ENCODE measurements around the gene C6orf118. TPM values are rescaled to one million over a fixed set of nuclear protein-coding genes. Genes with fewer than 3 reads are reported as not detected.

The C6orf118 gene
- total and polyA plus RNA-seq, 10 of the 15 experiments (the other 5 are each of a cell fraction or from before 2014, with no cell fraction given): not detected

DNA sequence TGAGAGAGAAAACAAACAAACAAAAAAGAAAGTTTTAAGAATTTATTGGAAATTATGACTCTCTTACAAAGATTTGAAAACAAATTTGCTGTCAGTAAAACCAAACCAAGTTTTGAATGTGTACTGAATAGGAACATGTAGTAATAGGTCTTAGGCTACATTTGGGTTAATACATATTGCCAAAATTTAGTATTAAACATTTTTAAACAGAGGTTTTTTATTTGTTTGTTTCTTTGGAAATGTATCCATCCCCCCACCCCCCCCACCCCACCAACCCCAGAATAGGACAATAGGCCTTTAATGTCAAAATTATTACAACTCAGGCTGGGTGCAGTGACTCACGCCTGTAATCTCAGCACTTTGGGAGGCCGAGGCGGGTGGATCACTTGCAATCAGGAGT is 2.5 kb downstream of the C6orf118 start (continued):
- TF ChIP-seq, protein P1, sequence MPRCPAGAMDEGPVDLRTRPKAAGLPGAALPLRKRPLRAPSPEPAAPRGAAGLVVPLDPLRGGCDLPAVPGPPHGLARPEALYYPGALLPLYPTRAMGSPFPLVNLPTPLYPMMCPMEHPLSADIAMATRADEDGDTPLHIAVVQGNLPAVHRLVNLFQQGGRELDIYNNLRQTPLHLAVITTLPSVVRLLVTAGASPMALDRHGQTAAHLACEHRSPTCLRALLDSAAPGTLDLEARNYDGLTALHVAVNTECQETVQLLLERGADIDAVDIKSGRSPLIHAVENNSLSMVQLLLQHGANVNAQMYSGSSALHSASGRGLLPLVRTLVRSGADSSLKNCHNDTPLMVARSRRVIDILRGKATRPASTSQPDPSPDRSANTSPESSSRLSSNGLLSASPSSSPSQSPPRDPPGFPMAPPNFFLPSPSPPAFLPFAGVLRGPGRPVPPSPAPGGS (IDR thresholded peaks at IDR 0.05; ENCODE audit: borderline replicate concordance, insufficient read depth, low read depth, low read length, poor library complexity, severe bottlenecking): no peak
- TF ChIP-seq, protein P2, sequence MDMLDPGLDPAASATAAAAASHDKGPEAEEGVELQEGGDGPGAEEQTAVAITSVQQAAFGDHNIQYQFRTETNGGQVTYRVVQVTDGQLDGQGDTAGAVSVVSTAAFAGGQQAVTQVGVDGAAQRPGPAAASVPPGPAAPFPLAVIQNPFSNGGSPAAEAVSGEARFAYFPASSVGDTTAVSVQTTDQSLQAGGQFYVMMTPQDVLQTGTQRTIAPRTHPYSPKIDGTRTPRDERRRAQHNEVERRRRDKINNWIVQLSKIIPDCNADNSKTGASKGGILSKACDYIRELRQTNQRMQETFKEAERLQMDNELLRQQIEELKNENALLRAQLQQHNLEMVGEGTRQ (IDR thresholded peaks at IDR 0.05; ENCODE audit: borderline replicate concordance, low read depth, low read length): no peak

DNA sequence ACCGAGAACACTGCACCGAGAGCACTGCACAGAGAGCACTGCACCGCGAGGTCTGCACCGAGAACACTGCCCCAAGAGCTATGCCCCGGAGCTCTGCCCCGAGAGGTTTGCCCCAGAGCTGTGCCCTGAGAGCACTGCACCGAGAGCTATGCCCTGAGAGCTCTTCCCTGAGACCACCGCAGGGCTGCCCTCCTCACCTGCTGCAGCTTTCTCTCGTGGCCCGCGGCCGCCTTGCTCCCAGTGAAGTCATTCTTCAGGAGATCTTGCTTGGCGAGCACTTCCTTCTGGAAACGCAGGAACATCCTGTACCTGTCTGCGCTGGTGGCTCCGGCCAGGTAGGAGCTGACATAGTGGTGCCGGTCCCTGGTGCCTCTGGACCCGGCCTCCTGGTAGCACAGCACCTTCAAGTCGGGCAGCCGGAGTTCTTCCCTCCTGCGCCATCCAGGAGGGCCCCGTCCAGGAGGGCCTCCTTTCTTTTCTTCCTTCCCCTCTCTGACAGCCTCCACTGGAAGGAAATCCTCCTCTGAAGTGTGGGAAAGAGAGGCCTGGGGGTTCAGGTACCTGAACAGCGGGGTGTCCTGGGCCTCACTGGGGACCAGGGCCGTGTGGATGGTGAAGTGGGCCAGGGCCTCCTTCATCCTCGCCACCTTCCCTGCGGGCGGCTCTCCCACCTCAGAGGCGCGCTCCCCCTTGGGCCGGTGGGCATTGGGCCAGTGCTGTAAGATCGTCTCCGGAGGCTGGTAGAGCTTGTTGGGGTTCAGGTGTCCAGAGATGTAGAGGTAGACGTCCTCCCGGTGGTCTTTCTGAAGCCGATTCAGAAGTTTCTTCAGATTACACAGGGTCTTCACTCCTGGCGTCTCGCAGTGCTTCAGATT is 7.8 kb downstream of the C6orf118 start:
- BruUV-seq (replicated peaks): no TSS peak
- CTCF ChIA-PET: no interaction called here
- Histone ChIP-seq H3K27ac (ENCODE audit: control insufficient read depth, insufficient read depth) (no peak overlapping the region), H3K9ac (ENCODE audit: control insufficient read depth, insufficient read depth, low read length) (no peak overlapping the region), H4K20me1 (ENCODE audit: control insufficient read depth, insufficient read depth) (no peaks in the 10 kb centered on the region), H3K4me1 (ENCODE audit: control insufficient read depth, insufficient read depth, low read length) (no peaks in the 10 kb centered on the region), H2AFZ (ENCODE audit: control insufficient read depth, low read depth, low read length) (no peak overlapping the region), H3K79me2 (ENCODE audit: control insufficient read depth, insufficient read depth, low read length) (no peaks in the 10 kb centered on the region), H3K27me3 (replicated peaks in 1 of 2; ENCODE audit: control insufficient read depth in 2 of 2, insufficient read depth in 2 of 2, low read length in 1 of 2) (no peaks in the 10 kb centered on the region), H3K36me3 (ENCODE audit: control insufficient read depth in 2 of 2, insufficient read depth in 2 of 2, low read length in 1 of 2) (no peaks in the 10 kb centered on the region), H3K4me2 (ENCODE audit: control insufficient read depth, insufficient read depth) (no peak overlapping the region), H3K4me3 (no peak overlapping the region), H3K9me3 (replicated peaks; ENCODE audit: control insufficient read depth, insufficient read depth, low read length) (no peaks in the 10 kb centered on the region; the same call in 2 of the 3 replicates)
- intact Hi-C loops (cut with micrococcal nuclease; ENCODE audit: unreplicated experiment): no loop called here
- ATAC-seq (no peak), DNase-seq (ENCODE audit: low read depth, low spot score) (no peak), FAIRE-seq (no peak)
- POLR2A ChIA-PET: no interaction called here
- no peak for TF ChIP-seq NR2F1 (conservative IDR thresholded peaks at IDR 0.05)
- TF ChIP-seq TCF7 (IDR thresholded peaks at IDR 0.05; ENCODE audit: borderline replicate concordance): no peak
- no peak for TF ChIP-seq RB1 (IDR thresholded peaks at IDR 0.05; ENCODE audit: borderline replicate concordance)
- no peak for TF ChIP-seq MXI1 (IDR thresholded peaks at IDR 0.05; ENCODE audit: low read depth, low read length)
- TF ChIP-seq, protein P3, sequence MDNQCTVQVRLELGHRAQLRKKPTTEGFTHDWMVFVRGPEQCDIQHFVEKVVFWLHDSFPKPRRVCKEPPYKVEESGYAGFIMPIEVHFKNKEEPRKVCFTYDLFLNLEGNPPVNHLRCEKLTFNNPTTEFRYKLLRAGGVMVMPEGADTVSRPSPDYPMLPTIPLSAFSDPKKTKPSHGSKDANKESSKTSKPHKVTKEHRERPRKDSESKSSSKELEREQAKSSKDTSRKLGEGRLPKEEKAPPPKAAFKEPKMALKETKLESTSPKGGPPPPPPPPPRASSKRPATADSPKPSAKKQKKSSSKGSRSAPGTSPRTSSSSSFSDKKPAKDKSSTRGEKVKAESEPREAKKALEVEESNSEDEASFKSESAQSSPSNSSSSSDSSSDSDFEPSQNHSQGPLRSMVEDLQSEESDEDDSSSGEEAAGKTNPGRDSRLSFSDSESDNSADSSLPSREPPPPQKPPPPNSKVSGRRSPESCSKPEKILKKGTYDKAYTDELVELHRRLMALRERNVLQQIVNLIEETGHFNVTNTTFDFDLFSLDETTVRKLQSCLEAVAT (IDR thresholded peaks at IDR 0.05): no peak
- no peak for TF ChIP-seq SREBF2 (IDR thresholded peaks at IDR 0.05; ENCODE audit: low read length)
- no peak for TF ChIP-seq POU2F2 (IDR thresholded peaks at IDR 0.05; ENCODE audit: borderline replicate concordance, low read depth, low read length)
- TF ChIP-seq, protein P4, sequence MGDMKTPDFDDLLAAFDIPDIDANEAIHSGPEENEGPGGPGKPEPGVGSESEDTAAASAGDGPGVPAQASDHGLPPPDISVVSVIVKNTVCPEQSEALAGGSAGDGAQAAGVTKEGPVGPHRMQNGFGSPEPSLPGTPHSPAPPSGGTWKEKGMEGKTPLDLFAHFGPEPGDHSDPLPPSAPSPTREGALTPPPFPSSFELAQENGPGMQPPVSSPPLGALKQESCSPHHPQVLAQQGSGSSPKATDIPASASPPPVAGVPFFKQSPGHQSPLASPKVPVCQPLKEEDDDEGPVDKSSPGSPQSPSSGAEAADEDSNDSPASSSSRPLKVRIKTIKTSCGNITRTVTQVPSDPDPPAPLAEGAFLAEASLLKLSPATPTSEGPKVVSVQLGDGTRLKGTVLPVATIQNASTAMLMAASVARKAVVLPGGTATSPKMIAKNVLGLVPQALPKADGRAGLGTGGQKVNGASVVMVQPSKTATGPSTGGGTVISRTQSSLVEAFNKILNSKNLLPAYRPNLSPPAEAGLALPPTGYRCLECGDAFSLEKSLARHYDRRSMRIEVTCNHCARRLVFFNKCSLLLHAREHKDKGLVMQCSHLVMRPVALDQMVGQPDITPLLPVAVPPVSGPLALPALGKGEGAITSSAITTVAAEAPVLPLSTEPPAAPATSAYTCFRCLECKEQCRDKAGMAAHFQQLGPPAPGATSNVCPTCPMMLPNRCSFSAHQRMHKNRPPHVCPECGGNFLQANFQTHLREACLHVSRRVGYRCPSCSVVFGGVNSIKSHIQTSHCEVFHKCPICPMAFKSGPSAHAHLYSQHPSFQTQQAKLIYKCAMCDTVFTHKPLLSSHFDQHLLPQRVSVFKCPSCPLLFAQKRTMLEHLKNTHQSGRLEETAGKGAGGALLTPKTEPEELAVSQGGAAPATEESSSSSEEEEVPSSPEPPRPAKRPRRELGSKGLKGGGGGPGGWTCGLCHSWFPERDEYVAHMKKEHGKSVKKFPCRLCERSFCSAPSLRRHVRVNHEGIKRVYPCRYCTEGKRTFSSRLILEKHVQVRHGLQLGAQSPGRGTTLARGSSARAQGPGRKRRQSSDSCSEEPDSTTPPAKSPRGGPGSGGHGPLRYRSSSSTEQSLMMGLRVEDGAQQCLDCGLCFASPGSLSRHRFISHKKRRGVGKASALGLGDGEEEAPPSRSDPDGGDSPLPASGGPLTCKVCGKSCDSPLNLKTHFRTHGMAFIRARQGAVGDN (IDR thresholded peaks at IDR 0.05): no peak
- no peak for TF ChIP-seq NFXL1 (IDR thresholded peaks at IDR 0.05; ENCODE audit: borderline replicate concordance)
- SMC1A ChIA-PET (ENCODE audit: uncharacterized antibody, unreplicated experiment): no interaction called here
- RAD21 ChIA-PET (ENCODE audit: unreplicated experiment): no interaction called here
- in situ Hi-C loops (cut with MboI): no loop called here
- 67% methylated on average over 38 of the region's 38 CpGs for WGBS (ENCODE audit: insufficient coverage, insufficient replicate concordance, low lambda C conversion rate, missing lambda C conversion rate)

All from GM12878 (cell line).